Stomach (tissue), 9 donors: ENCODE measurements around the gene CFAP44. TPM values are rescaled to one million over a fixed set of nuclear protein-coding genes. Genes with fewer than 3 reads are reported as not detected.

ENCODE experiments used
- DNase-seq, 2 donors: peaks; one replicate each; pipeline versions ENCODE4 v3.0.0 to v3.0.0-alpha.2; 2013 to 2019
- H3K27ac ChIP-seq, 5 donors: fragments of 200-600 bp in 4 of 5; sonication (generic) in 4 of 5; one replicate each; pipeline ENCODE4 v1.5.1; 2013 to 2019; ENCODE audit warnings: mild to moderate bottlenecking in 1 of 5, moderate library complexity in 1 of 5
- H3K27me3 ChIP-seq, 3 donors: fragments of 200-600 bp; sonication (generic); one replicate each; pipeline ENCODE4 v1.5.1; 2017 to 2019; ENCODE audit warnings: mixed run types in 1 of 3
- H3K36me3 ChIP-seq, 4 donors: fragments of 200-600 bp; sonication (generic); 1 replicate in 3 of 4; 2 replicates in 1 of 4; pipeline ENCODE4 v1.5.1; 2016 to 2019
- H3K4me1 ChIP-seq, 4 donors: fragments of 200-600 bp; sonication (generic); one replicate each; pipeline ENCODE4 v1.5.1; 2016 to 2019
- H3K4me3 ChIP-seq, 4 donors: fragments of 200-600 bp; sonication (generic) in 3 of 4; one replicate each; pipeline ENCODE4 v1.5.1; 2016 to 2019; ENCODE audit warnings: mild to moderate bottlenecking in 1 of 4
- H3K9me3 ChIP-seq, 4 donors: fragments of 200-600 bp; sonication (generic); one replicate each; pipeline ENCODE4 v1.5.1; 2016 to 2019
- EP300 ChIP-seq: sonication (generic); formaldehyde crosslinking; IDR thresholded peaks from one replicate; pipeline ENCODE4 v1.6.1; 2017; ENCODE audit warnings: antibody characterized with exemption
- POLR2A ChIP-seq, 4 donors: fragments of 450-650 bp; IDR thresholded peaks; one replicate each; pipeline ENCODE4 v1.6.1; 2016; ENCODE audit warnings: antibody characterized with exemption in 4 of 4, control low read depth in 2 of 4, mild to moderate bottlenecking in 1 of 4, moderate library complexity in 1 of 4
- POLR2AphosphoS5 ChIP-seq, 3 donors: sonication (generic); formaldehyde crosslinking; IDR thresholded peaks; one replicate each; pipeline ENCODE4 v1.6.1; 2016; ENCODE audit warnings: antibody characterized with exemption in 3 of 3
- WGBS, 5 donors: extraction: QIAGEN DNeasy Blood & Tissue Kit in 3 of 5; methylation state at CpG; one replicate each; pipeline versions ENCODE4 v1.1.5 to v1.1.7; 2013 to 2018; 5-methylcytosine and 5-hydroxymethylcytosine counted together
- intact Hi-C: fragments of 100-400 bp; cut with DNase I; formaldehyde crosslinking; loops from one replicate; pipeline ENCODE4 v1.15.1; 2023; ENCODE audit warnings: low total_unique reads
- polyA plus RNA-seq, 3 donors: library from polyadenylated mRNA; stranded (reverse); fragments of 200-250 nt; gene quantifications; one replicate each; pipeline ENCODE4 v1.2.3, GENCODE V29; 2013
- total RNA-seq, 5 donors: library from RNA; depleted of rRNA; stranded (reverse); fragments of >200 nt; gene quantifications; one replicate each; pipeline versions ENCODE4 v1.1.0 to v1.2.3, GENCODE V29; 2014 to 2016
- TF ChIP-seq, protein P1 (sequence below), 7 experiments: fragments of 450-650 bp in 4 of 7; fragments of 200-600 bp in 3 of 7; sonication (generic) in 3 of 7; IDR thresholded peaks; one replicate each; pipeline ENCODE4 v1.5.1; 2016 to 2019; ENCODE audit warnings: antibody characterized with exemption in 7 of 7, control low read depth in 2 of 7, mild to moderate bottlenecking in 1 of 7
- donor health status: healthy with polysubstance abuse.
- donor health status: Bipolar disorder and iron deficiency.
- donor health status: healthy.

Gene CFAP44
- total and polyA plus RNA-seq, 8 donors = 1.4 to 33.6 (median 12.7) TPM

DNA sequence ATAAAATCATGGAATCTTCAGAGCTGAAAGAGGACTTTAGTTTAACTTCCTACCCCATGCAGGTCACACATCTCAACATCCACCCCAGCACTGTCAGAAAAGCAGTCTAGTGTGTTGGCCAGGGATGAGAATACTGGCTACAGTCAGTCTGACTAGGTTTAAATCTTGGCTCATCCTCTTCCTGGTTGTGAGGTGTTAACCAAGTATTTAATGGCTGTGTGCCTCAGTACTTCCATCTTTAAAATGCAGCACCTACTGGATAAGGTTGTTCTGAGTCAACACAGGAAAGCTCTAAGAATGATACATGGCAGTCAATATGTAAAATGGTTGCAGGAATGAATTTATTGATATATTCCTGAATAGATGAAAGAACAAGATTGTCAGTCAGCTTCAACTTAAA lies 3.1 kb downstream of the CFAP44 start:
- no peak for TF ChIP-seq POLR2A (IDR thresholded peaks at IDR 0.05)
- TF ChIP-seq, protein P1, sequence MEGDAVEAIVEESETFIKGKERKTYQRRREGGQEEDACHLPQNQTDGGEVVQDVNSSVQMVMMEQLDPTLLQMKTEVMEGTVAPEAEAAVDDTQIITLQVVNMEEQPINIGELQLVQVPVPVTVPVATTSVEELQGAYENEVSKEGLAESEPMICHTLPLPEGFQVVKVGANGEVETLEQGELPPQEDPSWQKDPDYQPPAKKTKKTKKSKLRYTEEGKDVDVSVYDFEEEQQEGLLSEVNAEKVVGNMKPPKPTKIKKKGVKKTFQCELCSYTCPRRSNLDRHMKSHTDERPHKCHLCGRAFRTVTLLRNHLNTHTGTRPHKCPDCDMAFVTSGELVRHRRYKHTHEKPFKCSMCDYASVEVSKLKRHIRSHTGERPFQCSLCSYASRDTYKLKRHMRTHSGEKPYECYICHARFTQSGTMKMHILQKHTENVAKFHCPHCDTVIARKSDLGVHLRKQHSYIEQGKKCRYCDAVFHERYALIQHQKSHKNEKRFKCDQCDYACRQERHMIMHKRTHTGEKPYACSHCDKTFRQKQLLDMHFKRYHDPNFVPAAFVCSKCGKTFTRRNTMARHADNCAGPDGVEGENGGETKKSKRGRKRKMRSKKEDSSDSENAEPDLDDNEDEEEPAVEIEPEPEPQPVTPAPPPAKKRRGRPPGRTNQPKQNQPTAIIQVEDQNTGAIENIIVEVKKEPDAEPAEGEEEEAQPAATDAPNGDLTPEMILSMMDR (IDR thresholded peaks at IDR 0.05) = no peak
- TF ChIP-seq EP300 = no peak
- TF ChIP-seq POLR2AphosphoS5 (IDR thresholded peaks at IDR 0.05) = no peak
- H3K4me1 ChIP-seq = peaks cover 0 to 6% (median 2%) of the 10 kb centered on the region in 4 donors
- H3K9me3 ChIP-seq = no peaks in the 10 kb centered on the region
- H3K27ac ChIP-seq = no peak overlapping the region
- H3K36me3 ChIP-seq = peaks cover 0 to 16% (median 0%) of the 10 kb centered on the region in 4 donors
- DNase-seq = no peak
- no peak overlapping the region for H3K4me3 ChIP-seq
- H3K27me3 ChIP-seq = no peaks in the 10 kb centered on the region
- intact Hi-C loops = no loop called here

DNA sequence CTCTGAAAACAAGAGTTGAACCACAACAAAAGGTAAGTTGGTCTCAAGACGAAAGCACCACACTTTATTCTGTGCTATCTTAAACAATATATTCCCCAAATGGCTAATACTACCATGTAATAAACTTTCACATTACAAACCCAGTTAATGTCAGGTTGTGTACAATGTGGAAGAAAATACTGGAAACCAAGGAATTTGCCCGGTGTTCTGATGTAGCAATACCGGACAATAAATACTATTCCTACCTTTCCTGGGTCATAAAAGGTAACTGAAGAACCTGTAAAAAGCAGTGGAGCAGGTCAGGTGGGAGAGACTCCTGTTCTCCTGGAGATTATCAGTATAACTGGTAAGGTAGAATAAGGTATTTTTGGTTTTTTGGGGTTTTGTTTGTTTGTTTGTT lies 3.9 kb downstream of the CFAP44 start:
- 64 to 96% (median 74%) methylated on average over 3 of the region's 3 CpGs for WGBS, 5 donors
- TF ChIP-seq POLR2AphosphoS5 (IDR thresholded peaks at IDR 0.05) = no peak
- TF ChIP-seq, protein P1 (IDR thresholded peaks at IDR 0.05) = no peak
- TF ChIP-seq EP300 = no peak
- TF ChIP-seq POLR2A (IDR thresholded peaks at IDR 0.05) = no peak
- H3K27ac ChIP-seq = no peak overlapping the region

DNA sequence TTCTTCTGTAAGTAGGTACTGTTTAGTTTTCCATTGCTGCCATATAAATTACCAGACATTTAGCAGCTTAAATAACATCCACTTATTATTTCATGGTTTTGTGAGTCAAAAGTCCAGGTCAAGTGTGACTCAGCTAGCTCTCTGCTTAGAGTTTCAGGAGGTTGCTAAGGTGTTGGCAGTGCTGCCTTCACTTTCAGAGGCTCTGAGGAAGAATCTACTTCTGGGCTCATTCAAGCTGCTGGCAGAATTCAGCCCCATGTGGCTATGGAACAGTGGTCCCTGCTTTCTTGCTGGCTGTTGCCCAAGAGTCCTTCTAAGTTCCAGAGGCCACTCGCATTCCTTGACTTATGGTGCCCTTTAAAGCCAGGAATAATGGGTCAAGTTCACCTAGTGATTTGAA lies 4.5 kb downstream of the CFAP44 start:
- Histone ChIP-seq H3K4me3 (no peak overlapping the region), H3K9me3 (no peaks in the 10 kb centered on the region), H3K27ac (no peak overlapping the region), H3K4me1 (peaks cover 0 to 6% (median 2%) of the 10 kb centered on the region in 4 donors), H3K27me3 (no peaks in the 10 kb centered on the region), H3K36me3 (peaks cover 0 to 26% (median 5%) of the 10 kb centered on the region in 4 donors)
- 86 to 95% (median 94%) methylated on average over 1 of the region's 1 CpG for WGBS, 5 donors
- peak in 1 of 2 donors; percentile 24 for DNase-seq
- no peak for TF ChIP-seq EP300
- TF ChIP-seq, protein P1 (IDR thresholded peaks at IDR 0.05) = no peak
- no peak for TF ChIP-seq POLR2A (IDR thresholded peaks at IDR 0.05)
- TF ChIP-seq POLR2AphosphoS5 (IDR thresholded peaks at IDR 0.05) = no peak
- intact Hi-C loops = no loop called here

More for the DNA sequence above, 3.9 kb downstream of the CFAP44 start:
- Histone ChIP-seq H3K4me1 (peaks cover 0 to 6% (median 2%) of the 10 kb centered on the region in 4 donors), H3K27me3 (no peaks in the 10 kb centered on the region), H3K36me3 (peaks cover 0 to 20% (median 3%) of the 10 kb centered on the region in 4 donors), H3K4me3 (no peak overlapping the region), H3K9me3 (no peaks in the 10 kb centered on the region)
- intact Hi-C loops = no loop called here
- no peak for DNase-seq

DNA sequence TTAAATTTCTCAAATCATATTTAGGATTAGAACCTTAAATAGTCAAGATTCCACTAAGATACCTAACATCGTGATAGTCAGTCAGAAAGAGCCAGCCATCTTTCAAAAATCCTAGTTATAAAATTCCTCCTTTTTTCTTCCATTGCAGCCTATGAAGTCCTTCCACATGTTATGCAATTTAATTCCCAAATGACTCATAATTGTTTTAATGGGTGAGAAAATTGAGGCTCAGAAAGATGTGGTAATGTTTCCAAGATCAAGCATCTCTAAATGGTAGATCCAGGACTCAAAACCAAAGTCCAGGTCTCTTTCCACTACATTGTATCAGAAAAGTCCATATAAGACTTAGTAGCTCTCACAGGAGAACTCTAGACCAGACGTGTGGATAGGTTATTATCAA lies 9.5 kb downstream of the CFAP44 start:
- 76 to 85% (median 81%) methylated on average over 2 of the region's 2 CpGs for WGBS, 5 donors
- peaks cover 0 to under 1% (median under 1%) of the 10 kb centered on the region in 4 donors for H3K9me3 ChIP-seq
- no peak overlapping the region for H3K27ac ChIP-seq
- no peaks in the 10 kb centered on the region for H3K27me3 ChIP-seq
- intact Hi-C loops = no loop called here
- no peak overlapping the region for H3K4me3 ChIP-seq
- no peak for TF ChIP-seq EP300
- TF ChIP-seq, protein P1 (IDR thresholded peaks at IDR 0.05) = no peak
- no peak for TF ChIP-seq POLR2AphosphoS5 (IDR thresholded peaks at IDR 0.05)
- no peak for TF ChIP-seq POLR2A (IDR thresholded peaks at IDR 0.05)
- H3K36me3 ChIP-seq = peaks cover 4 to 41% (median 25%) of the 10 kb centered on the region in 4 donors
- DNase-seq = no peak
- H3K4me1 ChIP-seq = no peaks in the 10 kb centered on the region
